T-helper 22 cell (primary cell): ENCODE data around the gene HRH2.
"Not testable (repeated sequence)": the region's sequence is repeated elsewhere in the genome, so short reads cannot be mapped to it uniquely, and the experiment has no call there.

ENCODE experiments used
- DNase-seq: peaks from one replicate; pipeline ENCODE4 v3.0.0-alpha.2; 2020; ENCODE audit warnings: low read depth

Gene HRH2

GRCh38 chr5:175714479-175715085 is 56.7 kb downstream of the HRH2 start:
- no peak for DNase-seq

GRCh38 chr5:175715627-175716522 is 58.0 kb downstream of the HRH2 start:
- no peak for DNase-seq

DNA sequence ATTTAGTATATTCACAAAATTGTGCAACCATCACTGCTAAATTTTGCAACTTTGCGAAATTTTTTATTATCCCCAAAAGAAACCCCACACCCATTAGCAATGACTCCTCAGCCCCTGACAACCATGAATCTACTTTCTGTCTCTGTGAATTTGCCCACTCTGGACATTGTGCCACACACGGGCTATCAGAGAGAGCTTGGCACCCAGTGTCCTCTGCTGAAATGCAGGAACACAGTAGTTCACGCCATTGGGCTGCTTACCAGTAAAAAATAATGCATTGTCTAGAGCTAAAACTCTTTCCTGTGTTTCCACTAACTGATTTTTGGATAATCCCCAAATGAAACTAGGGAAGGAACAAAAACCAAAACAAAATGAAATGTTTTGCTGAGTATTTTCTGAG is 60.0 kb downstream of the HRH2 start:
- DNase-seq: no peak

- no peak for DNase-seq
Measured at GRCh38 chr5:175718401-175719108, 60.7 kb downstream of the HRH2 start.

- DNase-seq: not testable (repeated sequence)
Measured at GRCh38 chr5:175719109-175719432, 61.2 kb downstream of the HRH2 start.

DNA sequence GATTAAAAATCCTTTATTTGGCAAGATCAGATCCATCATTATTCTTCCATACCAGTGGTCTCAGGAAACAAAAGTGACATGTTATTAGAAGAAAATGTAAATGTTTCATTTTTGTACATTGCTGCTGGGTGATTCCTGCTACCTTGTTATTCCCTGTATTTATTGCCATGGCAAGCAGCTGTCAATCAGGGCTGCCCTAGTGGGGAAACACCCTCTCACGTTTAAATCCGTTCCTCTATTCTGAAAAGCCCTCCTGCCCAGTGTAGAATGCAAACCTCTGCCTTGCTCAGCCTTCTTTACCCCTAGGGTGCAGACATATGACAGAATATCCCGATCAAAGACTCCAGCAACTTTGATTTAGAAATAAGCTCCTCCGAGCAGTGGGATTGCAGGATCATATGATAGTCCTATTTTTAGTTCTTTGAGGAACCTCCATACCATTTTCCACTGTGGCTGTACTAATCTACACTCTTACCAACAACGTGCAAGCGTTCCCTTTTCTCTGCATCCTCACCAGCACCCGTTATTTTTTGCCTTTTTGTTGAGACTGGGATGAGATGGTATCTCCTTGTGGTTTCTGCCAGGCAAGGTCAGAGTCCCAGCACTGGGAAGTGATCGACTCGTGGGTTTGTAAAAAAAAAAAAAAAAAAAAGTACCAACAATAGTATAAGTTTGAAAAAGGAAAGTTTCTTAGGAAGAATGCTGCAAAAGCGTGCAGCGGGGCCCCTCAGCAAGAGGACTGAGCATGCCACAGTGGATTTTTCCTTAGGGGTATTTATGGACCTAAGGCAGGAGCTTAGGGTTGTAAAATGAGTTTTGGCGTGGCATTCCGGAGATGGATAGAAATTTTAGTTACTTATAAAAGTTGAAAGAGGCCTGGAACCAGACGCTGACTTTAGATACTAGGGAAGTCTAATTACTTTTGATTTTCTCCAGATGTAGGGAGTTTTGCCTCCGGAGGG is 66.7 kb downstream of the HRH2 start:
- no peak for DNase-seq

- DNase-seq: no peak
Measured at GRCh38 chr5:175728316-175728715, 70.4 kb downstream of the HRH2 start.

- no peak for DNase-seq
Measured at GRCh38 chr5:175728885-175729828, 71.3 kb downstream of the HRH2 start.

DNA sequence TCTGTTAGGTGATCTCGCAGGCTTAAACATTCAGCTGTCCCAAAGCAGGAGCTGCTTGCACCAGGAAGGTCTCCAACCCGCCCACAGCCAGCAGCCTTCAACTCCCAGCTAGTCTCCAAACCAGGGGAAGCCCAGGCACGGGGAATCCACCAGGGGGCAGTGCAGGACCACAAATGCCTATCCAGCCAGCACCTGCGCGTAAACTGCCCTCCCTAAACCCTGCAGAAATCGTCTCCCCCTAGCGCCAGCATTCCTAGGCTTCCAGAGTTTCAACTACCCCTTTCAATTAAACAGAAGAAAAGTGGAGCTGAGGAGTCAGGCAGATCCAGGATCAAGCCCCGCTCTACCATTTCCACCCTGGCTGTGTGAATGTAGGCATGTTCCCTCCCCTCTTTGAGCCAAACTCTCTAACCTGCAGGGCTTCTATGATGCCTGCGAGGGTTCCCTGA is 72.0 kb downstream of the HRH2 start:
- peak; percentile 67 for DNase-seq

DNA sequence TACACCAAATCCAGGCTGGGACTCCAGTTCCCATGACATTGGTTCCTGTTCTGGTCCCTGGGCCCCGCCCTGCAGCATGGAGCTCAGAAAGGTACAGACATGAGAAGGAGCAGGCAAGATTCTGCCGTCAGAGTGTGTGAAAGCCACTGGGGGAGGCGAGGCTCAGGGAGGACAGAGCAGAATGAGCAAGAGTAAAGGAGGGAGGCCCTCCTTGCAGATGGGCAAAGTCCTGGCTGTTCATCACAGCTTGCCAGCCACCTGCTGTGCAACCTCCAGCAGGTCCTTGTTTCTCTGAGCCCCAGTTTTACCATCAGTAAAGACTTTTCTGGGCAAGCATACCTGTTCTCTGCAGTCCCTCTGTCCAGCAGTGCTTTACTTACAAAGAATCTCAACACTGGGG is 73.3 kb downstream of the HRH2 start:
- DNase-seq: no peak

DNA sequence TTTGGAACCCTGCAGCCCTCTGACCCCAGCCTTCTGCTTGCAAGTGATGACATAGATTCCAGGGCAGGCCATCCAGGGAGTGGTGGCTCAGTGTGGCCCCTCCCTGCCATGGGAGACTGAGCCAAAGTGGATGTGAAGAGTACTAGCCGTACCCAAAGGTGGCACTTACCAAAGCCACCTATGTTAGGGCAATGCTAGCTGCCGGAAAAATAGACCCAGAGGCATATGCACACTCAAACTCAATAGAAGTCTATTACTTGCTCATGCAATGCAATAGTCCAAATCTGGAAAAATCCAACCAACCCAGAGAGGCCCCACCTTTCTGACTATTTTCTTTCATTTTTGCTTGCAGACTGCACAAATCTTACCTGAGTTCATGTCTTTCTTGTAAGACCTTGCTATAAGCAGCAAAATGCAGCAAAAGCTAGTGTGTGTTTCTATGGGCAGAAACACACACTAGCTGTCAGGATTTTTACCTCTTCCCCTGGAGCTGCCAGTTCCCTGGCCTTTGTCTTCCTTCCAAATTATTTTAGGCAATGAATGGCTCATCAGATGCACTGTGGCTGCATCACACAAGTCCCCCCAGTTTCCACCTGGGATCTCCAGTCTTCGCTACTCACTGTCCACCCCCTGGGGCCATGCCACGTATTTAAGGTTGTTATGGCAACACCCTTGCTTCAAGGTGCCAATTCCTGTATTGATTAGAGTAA is 74.0 kb downstream of the HRH2 start:
- DNase-seq: no peak

DNA sequence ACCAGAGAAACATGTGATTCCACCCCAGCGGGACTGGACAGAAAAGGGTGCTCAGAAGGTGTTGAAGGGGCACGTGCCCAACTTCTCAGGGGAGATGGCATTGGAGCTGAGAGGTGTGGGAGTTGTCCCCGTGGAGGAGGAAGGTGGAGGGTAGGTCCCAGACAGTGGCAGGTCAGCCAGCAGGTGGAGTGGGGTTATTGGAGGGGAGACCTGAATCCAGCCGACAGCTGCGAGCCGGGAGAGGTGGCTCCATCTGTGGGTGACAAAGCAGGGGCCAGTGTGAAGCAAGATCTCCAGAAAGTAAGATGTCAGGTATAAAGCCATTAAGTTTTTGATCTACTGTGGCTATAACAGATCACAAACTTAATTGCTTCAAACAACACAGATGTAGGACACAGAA is 75.1 kb downstream of the HRH2 start:
- DNase-seq: no peak

DNA sequence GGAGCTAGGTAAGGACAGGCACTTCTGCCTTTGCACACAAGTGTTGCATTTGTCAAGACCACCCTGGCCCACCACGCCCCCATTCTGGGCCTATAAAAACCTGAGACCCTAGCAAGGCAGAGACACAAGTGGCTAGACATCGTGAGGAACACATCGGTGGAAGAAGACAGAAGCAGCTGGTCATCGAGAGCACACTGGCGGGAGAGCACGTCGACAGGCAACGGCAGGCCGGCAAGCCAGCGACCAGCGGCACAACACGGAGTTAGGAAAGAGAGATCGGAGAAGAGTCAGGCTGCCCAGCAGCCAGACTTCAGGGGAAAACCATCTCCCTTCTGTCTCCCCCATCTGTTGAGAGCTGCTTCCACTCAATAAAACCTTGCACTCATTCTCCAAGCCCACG is 76.1 kb downstream of the HRH2 start:
- DNase-seq: no peak

DNA sequence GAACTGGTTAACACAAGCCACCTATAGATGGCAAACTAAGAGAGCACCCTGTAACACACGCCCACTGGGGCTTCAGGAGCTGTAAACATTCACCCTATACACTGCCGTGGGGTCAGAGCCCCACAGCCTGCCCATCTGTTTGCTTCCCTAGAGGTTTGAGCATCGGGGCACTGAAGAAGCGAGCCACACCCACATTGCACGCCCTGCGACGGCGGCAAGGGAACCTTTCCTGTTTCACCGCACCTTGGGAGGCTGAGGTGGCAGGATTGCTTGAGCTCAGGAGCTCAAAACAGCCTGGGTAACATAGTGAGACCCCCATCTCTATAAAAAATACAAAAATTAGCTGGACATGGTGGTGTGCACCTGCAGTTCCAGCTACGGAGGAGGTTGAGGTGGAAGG is 76.6 kb downstream of the HRH2 start:
- DNase-seq: no peak

DNA sequence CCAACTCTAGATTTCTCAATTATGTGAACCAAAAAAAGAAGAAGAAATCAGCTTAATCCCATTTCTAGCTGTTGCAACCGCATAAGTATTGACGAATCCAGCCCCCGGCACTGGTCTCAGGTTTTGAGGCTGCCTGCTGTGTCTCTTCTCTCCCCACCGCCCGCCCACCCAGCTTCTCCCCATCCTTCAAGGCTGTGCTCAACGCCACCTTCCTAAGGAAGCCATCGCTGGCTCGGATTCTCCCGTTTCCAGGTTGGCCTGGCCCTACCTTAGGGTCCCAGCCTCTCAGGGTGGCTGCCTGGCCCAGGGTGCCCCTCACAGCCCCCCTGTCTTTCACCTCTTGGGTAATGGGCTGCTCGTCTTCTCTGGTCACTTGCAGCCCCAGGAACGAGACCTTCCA is 77.8 kb downstream of the HRH2 start:
- no peak for DNase-seq

DNA sequence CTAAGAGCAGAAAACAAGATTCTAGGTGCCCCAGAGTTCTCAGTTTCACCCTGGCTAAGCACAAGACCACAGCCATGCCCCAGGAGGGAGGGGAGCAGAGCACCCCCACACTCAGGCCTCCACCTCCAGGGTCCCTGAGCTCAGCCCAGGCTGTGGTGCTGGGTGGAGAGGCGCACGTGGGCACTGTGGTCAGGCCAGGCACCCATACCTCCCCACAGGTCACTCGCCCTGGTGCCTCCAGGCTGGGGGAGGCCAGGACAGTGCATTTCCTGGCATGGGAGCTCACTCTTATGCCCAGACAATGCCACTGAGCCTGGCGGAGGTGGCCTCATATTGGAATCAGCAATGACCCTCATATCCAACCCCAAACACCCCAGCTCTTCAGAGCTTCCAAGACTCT is 78.8 kb downstream of the HRH2 start:
- DNase-seq: no peak

- no peak for DNase-seq
Measured at GRCh38 chr5:175737481-175737880, 79.6 kb downstream of the HRH2 start.

DNA sequence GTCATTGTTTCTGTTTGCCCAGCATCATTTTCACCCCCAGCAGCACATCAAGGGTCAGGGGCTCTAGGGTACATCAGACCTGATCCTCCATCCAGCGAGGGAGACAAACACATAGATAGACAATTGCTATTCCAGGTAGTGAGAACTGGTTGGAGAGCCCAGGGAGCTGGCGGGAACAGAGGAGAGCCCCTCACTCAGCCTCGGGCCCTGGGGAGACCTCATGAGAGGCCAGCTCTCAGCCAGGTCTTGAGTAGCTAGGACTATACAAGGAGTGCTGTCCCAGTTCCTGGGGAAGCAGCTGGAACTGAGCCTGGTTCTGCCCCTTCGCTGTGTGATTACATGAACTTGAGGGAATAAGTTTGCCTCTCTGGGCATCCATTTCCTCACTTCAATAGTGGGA is 80.3 kb downstream of the HRH2 start:
- DNase-seq: no peak

GRCh38 chr5:175738602-175739133 is 80.8 kb downstream of the HRH2 start:
- DNase-seq: no peak

DNA sequence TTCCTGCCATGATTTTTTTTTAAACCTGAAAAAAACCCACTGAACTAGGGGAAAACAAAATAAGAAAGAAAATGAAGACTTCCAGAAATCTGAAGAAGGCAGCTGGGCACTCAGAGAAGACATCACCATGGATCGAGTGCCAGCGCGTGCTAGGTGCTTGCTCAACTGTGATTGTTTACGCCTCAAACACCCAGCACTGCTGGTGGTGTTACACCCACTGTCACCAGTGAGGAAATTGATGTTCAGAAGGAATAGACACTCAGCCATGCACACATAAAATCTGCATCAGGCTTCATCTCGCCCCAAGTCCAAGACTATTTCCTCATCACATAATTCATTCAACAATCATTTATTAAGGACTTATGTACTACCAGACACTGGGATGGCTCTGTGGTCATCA is 82.1 kb downstream of the HRH2 start:
- no peak for DNase-seq
